ENCODE data around the gene BTBD9. TPM values are rescaled to one million over a fixed set of nuclear protein-coding genes. Genes with fewer than 3 reads are reported as not detected.

The BTBD9 gene
- total RNA-seq, 1 donor, result 25.3 TPM

- H2AFZ ChIP-seq (ENCODE audit: low read length), result no peak overlapping the region
- no peak overlapping the region for H3K4me2 ChIP-seq (ENCODE audit: insufficient read depth, low read length)
- TF ChIP-seq, protein P1, sequence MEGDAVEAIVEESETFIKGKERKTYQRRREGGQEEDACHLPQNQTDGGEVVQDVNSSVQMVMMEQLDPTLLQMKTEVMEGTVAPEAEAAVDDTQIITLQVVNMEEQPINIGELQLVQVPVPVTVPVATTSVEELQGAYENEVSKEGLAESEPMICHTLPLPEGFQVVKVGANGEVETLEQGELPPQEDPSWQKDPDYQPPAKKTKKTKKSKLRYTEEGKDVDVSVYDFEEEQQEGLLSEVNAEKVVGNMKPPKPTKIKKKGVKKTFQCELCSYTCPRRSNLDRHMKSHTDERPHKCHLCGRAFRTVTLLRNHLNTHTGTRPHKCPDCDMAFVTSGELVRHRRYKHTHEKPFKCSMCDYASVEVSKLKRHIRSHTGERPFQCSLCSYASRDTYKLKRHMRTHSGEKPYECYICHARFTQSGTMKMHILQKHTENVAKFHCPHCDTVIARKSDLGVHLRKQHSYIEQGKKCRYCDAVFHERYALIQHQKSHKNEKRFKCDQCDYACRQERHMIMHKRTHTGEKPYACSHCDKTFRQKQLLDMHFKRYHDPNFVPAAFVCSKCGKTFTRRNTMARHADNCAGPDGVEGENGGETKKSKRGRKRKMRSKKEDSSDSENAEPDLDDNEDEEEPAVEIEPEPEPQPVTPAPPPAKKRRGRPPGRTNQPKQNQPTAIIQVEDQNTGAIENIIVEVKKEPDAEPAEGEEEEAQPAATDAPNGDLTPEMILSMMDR (IDR thresholded peaks at IDR 0.05; ENCODE audit: extremely low read depth, low read depth, low read length), result no peak
- H3K4me1 ChIP-seq (ENCODE audit: insufficient read depth, low read length), result no peaks in the 10 kb centered on the region
- peaks cover 17% of the 10 kb centered on the region for H3K36me3 ChIP-seq (ENCODE audit: insufficient read depth, low read length)
- no peak for DNase-seq (ENCODE audit: insufficient read length, low spot score, missing footprints)
- H3K27ac ChIP-seq (ENCODE audit: low read depth, low read length), result no peak overlapping the region
- peaks cover 34% of the 10 kb centered on the region for H4K20me1 ChIP-seq (ENCODE audit: insufficient read depth, low read length)
- no peaks in the 10 kb centered on the region for H3K27me3 ChIP-seq (ENCODE audit: insufficient read depth, low read length)
- H3K9me3 ChIP-seq (ENCODE audit: low read depth, low read length), result no peaks in the 10 kb centered on the region
- peaks cover 19% of the 10 kb centered on the region for H3K79me2 ChIP-seq (ENCODE audit: insufficient read depth, low read length)
- no peak overlapping the region for H3K4me3 ChIP-seq (ENCODE audit: insufficient read depth, low read length)
Measured at GRCh38 chr6:38153076-38153797, 486.5 kb downstream of the BTBD9 start.

- DNase-seq (ENCODE audit: insufficient read length, low spot score, missing footprints), result no peak
- H4K20me1 ChIP-seq (ENCODE audit: insufficient read depth, low read length), result peaks cover 39% of the 10 kb centered on the region
- H3K79me2 ChIP-seq (ENCODE audit: insufficient read depth, low read length), result peaks cover 22% of the 10 kb centered on the region
- no peaks in the 10 kb centered on the region for H3K27me3 ChIP-seq (ENCODE audit: insufficient read depth, low read length)
- H3K27ac ChIP-seq (ENCODE audit: low read depth, low read length), result no peak overlapping the region
- no peaks in the 10 kb centered on the region for H3K4me1 ChIP-seq (ENCODE audit: insufficient read depth, low read length)
- no peak overlapping the region for H3K4me3 ChIP-seq (ENCODE audit: insufficient read depth, low read length)
- no peaks in the 10 kb centered on the region for H3K9me3 ChIP-seq (ENCODE audit: low read depth, low read length)
- TF ChIP-seq, protein P1 (IDR thresholded peaks at IDR 0.05; ENCODE audit: extremely low read depth, low read depth, low read length), result no peak
- H3K36me3 ChIP-seq (ENCODE audit: insufficient read depth, low read length), result peaks cover 17% of the 10 kb centered on the region
- no peak overlapping the region for H2AFZ ChIP-seq (ENCODE audit: low read length)
- H3K4me2 ChIP-seq (ENCODE audit: insufficient read depth, low read length), result no peak overlapping the region
Measured at GRCh38 chr6:38152620-38153019, 487.1 kb downstream of the BTBD9 start.

- no peaks in the 10 kb centered on the region for H3K9me3 ChIP-seq (ENCODE audit: low read depth, low read length)
- H3K27me3 ChIP-seq (ENCODE audit: insufficient read depth, low read length), result no peaks in the 10 kb centered on the region
- H2AFZ ChIP-seq (ENCODE audit: low read length), result no peak overlapping the region
- no peaks in the 10 kb centered on the region for H3K4me1 ChIP-seq (ENCODE audit: insufficient read depth, low read length)
- no peak overlapping the region for H3K27ac ChIP-seq (ENCODE audit: low read depth, low read length)
- peaks cover 17% of the 10 kb centered on the region for H3K36me3 ChIP-seq (ENCODE audit: insufficient read depth, low read length)
- H4K20me1 ChIP-seq (ENCODE audit: insufficient read depth, low read length), result peaks cover 46% of the 10 kb centered on the region
- peak; percentile 64 for DNase-seq (ENCODE audit: insufficient read length, low spot score, missing footprints)
- TF ChIP-seq, protein P1 (IDR thresholded peaks at IDR 0.05; ENCODE audit: extremely low read depth, low read depth, low read length), result no peak
- peaks cover 29% of the 10 kb centered on the region for H3K79me2 ChIP-seq (ENCODE audit: insufficient read depth, low read length)
- no peak overlapping the region for H3K4me3 ChIP-seq (ENCODE audit: insufficient read depth, low read length)
- no peak overlapping the region for H3K4me2 ChIP-seq (ENCODE audit: insufficient read depth, low read length)
Measured at GRCh38 chr6:38151580-38152500, 487.9 kb downstream of the BTBD9 start.

Data from osteoblast (primary cell).